LNCaP clone FGC (cell line): ENCODE data around the gene CSHL1.
"Not testable (repeated sequence)": the region's sequence is repeated elsewhere in the genome, so short reads cannot be mapped to it uniquely, and the experiment has no call there.

Experiments
- DNase-seq: peaks from one replicate; pipeline ENCODE4 v3.0.0-alpha.2; 2011; ENCODE audit warnings: low read depth
- H3K4me3 ChIP-seq: 2 replicates; pipeline ENCODE4 v1.5.1; 2011; ENCODE audit warnings: mild to moderate bottlenecking, low read depth, low read length, control low read depth
- TF ChIP-seq, protein P1 (sequence below): IDR thresholded peaks from 2 replicates; pipeline ENCODE4 v1.5.1; 2012; ENCODE audit warnings: mild to moderate bottlenecking; ENCODE audit not compliant: control insufficient read depth, insufficient read depth; ENCODE audit errors: extremely low read depth

The CSHL1 gene

DNA sequence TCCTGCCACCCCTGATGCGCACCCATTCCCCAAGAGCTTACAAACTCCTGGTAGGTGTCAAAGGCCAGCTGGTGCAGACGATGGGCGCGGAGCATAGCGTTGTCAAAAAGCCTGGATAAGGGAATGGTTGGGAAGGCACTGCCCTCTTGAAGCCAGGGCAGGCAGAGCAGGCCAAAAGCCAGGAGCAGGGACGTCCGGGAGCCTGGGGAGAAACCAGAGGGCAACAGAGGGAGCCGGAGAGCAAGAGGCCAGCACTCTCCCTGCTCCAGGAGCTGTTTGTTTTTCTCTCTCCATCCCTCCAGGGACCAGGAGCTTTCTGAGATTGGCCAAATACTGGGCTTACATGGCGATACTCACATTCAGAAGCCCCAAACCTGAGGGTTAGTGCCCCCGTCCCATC lies 7.2 kb upstream of the CSHL1 start:
- TF ChIP-seq, protein P1, sequence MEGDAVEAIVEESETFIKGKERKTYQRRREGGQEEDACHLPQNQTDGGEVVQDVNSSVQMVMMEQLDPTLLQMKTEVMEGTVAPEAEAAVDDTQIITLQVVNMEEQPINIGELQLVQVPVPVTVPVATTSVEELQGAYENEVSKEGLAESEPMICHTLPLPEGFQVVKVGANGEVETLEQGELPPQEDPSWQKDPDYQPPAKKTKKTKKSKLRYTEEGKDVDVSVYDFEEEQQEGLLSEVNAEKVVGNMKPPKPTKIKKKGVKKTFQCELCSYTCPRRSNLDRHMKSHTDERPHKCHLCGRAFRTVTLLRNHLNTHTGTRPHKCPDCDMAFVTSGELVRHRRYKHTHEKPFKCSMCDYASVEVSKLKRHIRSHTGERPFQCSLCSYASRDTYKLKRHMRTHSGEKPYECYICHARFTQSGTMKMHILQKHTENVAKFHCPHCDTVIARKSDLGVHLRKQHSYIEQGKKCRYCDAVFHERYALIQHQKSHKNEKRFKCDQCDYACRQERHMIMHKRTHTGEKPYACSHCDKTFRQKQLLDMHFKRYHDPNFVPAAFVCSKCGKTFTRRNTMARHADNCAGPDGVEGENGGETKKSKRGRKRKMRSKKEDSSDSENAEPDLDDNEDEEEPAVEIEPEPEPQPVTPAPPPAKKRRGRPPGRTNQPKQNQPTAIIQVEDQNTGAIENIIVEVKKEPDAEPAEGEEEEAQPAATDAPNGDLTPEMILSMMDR: 0 out of 2 replicates have a peak, but pooled peaks have one; percentile 12
- DNase-seq: no peak
- no peak overlapping the region for H3K4me3 ChIP-seq

DNA sequence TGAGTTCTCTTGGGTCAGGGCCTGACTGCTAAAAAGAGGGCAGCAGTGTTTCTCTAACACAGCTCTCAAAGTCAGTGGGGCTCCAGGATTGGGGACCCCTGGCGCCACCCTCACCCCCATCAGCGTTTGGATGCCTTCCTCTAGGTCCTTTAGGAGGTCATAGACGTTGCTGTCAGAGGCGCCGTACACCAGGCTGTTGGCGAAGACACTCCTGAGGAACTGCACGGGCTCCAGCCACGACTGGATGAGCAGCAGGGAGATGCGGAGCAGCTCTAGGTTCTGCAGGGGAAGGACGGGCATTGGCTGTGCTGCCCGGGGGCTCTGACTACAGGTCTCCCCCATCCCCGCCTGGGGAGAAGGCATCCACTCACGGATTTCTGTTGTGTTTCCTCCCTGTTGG lies 6.6 kb upstream of the CSHL1 start:
- TF ChIP-seq, protein P1: no peak
- no peak for DNase-seq
- H3K4me3 ChIP-seq: no peak overlapping the region

DNA sequence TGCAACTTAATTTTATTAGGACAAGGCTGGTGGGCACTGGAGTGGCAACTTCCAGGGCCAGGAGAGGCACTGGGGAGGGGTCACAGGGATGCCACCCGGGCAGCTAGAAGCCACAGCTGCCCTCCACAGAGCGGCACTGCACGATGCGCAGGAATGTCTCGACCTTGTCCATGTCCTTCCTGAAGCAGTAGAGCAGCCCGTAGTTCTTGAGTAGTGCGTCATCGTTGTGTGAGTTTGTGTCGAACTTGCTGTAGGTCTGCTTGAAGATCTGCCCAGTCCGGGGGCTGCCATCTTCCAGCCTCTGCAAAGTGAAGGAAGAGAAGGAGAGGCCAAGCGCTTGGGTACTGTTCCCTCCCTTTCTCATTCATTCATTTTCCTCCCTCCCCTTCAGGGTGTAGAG lies 6.1 kb upstream of the CSHL1 start:
- H3K4me3 ChIP-seq, DNase-seq: not testable (repeated sequence)

DNA sequence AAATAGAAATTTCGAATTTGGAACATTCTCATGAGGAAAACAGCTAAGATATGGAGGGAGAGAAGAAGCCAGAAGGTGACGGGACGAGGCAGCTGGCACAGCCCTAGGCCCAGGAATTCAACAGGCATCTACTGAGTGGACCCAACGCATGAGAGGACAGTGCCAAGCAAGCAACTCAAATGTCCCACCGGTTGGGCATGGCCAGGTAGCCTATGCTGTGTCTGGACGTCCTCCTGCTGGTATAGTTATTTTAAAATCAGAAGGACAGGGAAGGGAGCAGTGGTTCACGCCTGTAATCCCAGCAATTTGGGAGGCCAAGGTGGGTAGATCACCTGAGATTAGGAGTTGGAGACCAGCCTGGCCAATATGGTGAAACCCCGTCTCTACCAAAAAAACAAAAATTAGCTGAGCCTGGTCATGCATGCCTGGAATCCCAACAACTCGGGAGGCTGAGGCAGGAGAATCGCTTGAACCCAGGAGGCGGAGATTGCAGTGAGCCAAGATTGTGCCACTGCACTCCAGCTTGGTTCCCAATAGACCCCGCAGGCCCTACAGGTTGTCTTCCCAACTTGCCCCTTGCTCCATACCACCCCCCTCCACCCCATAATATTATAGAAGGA lies 5.6 kb upstream of the CSHL1 start:
- TF ChIP-seq, protein P1: no peak
- no peak for DNase-seq
- H3K4me3 ChIP-seq: no peak overlapping the region

DNA sequence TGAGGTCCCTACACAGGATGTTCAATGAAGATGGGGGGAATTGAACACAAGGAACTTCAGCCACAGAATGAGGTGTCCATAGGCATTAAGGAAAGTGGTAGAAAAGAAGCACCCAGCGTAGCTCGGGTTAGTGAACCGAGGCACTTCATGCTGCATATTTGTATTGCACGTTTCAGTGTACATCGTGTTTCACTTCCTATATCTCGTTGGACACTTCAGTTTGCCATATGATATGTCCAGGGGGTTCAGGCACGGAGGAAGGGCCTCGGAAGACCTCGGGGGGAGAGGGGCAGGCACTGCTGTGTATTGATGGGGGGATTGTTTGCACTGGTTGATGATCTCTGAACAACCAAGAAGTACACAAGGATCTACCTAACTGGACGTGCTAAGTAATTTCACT lies 4.7 kb upstream of the CSHL1 start:
- DNase-seq, H3K4me3 ChIP-seq: not testable (repeated sequence)

DNA sequence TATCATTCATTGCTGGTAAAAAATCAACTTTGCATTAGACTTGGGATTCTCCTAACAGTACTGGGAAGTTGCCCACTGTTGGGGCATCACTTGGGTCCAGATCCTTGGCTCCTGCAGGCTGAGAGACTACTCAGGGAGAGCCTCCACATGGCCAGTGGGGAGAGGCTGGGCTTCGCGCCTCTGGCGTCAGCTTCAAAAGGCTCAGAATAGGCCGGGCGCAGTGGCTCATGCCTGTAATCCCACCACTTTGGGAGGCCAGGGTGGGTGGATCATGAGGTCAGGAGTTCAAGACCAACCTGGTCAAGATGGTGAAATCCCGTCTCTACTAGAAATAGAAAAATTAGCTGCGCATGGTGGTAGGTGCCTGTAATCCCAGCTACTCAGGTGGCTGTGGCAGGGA lies 3.4 kb upstream of the CSHL1 start:
- TF ChIP-seq, protein P1: no peak
- no peak overlapping the region for H3K4me3 ChIP-seq
- no peak for DNase-seq

DNA sequence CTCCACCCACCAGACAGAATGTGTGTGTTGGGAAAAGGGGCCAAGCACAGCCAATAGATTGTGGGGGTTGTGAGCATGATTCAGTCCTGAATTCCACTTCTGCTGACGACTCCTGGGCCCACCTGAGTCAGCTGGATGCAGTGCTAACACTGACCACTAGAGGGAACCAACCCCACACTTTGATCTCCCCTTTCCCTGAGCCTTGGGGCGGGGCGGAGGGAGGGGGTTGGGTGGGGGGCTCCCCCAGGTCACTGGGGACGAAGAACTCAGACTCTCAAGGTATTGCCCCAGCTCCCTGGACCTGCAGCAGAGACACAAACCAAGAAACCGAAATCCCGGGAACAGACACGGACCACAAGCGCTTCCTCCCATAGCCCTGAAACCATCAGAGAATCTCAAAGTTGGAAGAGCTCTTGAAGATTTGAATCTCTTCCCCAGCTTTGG lies 621 bp upstream of the CSHL1 start:
- DNase-seq: no peak
- TF ChIP-seq, protein P1: peak; percentile 75
- H3K4me3 ChIP-seq: no peak overlapping the region

DNA sequence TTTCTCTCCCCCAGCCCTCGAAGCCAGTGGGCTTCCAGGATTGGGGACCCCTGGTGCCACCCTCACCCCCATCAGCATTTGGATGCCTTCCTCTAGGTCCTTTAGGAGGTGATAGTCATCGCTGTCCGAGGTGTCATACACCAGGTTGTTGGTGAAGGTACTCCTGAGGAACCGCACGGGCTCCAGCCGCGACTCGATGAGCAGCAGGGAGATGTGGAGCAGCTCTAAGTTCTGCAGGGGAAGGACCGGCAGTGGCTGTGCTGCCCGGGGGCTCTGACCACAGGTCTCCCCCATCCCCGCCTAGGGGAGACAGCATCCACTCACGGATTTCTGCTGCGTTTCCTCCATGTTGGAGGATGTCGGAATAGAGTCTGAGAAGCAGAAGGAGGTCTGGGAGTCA lies 962 bp downstream of the CSHL1 start:
- TF ChIP-seq, protein P1: no peak
- DNase-seq: no peak
- no peak overlapping the region for H3K4me3 ChIP-seq

DNA sequence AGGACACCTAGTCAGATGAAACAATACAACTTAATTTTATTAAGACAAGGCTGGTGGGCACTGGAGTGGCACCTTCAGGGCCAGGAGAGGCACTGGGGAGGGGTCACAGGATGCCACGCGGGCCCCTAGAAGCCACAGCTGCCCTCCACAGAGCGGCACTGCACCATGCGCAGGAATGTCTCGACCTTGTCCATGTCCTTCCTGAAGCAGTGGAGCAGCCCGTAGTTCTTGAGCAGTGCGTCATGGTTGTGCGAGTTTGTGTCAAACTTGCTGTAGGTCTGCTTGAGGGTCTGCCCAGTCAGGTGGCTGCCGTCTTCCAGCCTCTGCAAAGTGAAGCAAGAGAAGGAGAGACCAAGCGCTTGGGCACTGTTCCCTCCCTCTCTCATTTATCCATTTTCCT lies 1.5 kb downstream of the CSHL1 start:
- DNase-seq, H3K4me3 ChIP-seq: not testable (repeated sequence)

DNA sequence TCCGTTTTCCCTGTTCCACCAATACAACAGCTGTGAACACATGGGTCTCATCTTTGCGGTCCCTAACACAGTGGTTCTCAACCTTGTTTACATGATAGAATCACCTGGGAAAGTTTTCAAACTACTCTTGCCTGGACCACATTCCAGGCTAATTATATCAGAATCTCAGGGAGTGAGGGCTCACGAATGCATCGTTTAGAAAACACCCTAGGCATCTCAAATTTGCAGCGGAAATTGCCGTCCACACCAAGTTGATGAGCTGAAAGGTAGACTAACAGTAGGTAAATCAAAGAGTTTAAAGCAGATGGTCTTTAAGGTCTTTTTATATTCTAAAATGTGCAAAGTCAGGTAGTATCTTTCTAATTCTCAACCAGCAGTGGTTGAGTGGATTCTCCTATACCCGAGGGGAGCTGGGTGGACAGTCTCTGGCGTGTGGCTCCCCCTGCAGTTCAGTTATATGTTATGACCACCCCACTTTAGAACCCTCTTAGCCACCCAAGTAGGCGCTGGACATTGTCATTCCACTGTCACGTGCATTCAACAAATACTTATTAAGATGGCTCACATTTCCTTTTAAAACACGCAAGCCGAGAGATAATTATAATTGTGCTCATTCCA lies 3.8 kb downstream of the CSHL1 start:
- not testable (repeated sequence) for DNase-seq, H3K4me3 ChIP-seq

DNA sequence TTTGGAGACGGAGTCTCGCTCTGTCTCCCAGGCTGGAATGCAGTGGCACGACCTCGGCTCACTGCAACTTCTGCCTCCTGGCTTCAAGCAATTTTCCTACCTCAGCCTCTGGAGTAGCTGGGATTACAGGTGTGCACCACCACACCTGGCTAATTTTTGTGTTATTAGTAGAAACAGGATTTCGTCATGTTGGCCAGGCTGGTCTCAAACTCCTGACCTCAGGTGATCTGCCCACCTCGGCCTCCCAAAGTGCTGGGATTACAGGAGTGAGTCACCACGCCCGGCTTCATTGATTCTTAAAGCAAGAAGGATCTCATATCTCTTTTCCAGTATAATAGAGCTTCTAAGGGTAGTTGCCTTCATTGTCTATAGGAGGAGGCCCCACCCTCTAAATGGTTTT lies 6.3 kb downstream of the CSHL1 start:
- DNase-seq, H3K4me3 ChIP-seq: not testable (repeated sequence)
